Calu3 (cell line): ENCODE measurements around the gene TSC1. TPM values are rescaled to one million over a fixed set of nuclear protein-coding genes. Genes with fewer than 3 reads are reported as not detected.

Experiments used
- BruUV-seq: library from RNA; stranded (reverse); fragments of 400-500 nt; replicated peaks from 2 replicates; lab custom pipeline; 2021; lab: Mats Ljungman, UMichigan
- CTCF ChIA-PET: fragments of 300-600 bp; sonication (Branson Sonifier 250); formaldehyde crosslinking; loops from one replicate; lab custom pipeline; 2022; ENCODE audit warnings: antibody characterized with exemption; lab: Charles Lee
- DNase-seq: peaks from one replicate; pipeline ENCODE4 v3.0.0; 2022
- H3K27ac Mint-ChIP-seq: one replicate; pipeline ENCODE4 v1.8.0; 2022; ENCODE audit warnings: mixed read lengths; ENCODE audit not compliant: unreplicated experiment
- H3K27me3 Mint-ChIP-seq: one replicate; pipeline ENCODE4 v1.8.0; 2022; ENCODE audit warnings: mixed read lengths; ENCODE audit not compliant: unreplicated experiment
- H3K36me3 Mint-ChIP-seq: one replicate; pipeline ENCODE4 v1.8.0; 2022; ENCODE audit warnings: mild to moderate bottlenecking, moderate library complexity, mixed read lengths; ENCODE audit not compliant: insufficient read depth, unreplicated experiment
- H3K4me1 Mint-ChIP-seq: one replicate; pipeline ENCODE4 v1.8.0; 2022; ENCODE audit warnings: mild to moderate bottlenecking, low read depth, mixed read lengths; ENCODE audit not compliant: unreplicated experiment
- H3K4me3 Mint-ChIP-seq: one replicate; pipeline ENCODE4 v1.8.0; 2022; ENCODE audit warnings: mild to moderate bottlenecking, low read depth, moderate library complexity, mixed read lengths; ENCODE audit not compliant: unreplicated experiment
- H3K9me3 Mint-ChIP-seq: one replicate; pipeline ENCODE4 v1.8.0; 2022; ENCODE audit warnings: low read depth, mixed read lengths; ENCODE audit not compliant: unreplicated experiment
- intact Hi-C: fragments of 100-400 bp; cut with micrococcal nuclease; formaldehyde crosslinking; loops from one replicate; pipeline ENCODE4 v1.10.0; 2022; ENCODE audit not compliant: unreplicated experiment
- total RNA-seq: library from RNA; stranded (reverse); gene quantifications from 2 replicates; pipeline ENCODE4 v1.2.3, GENCODE V29; 2022
- TF ChIP-seq, protein P1 (sequence below): fragments of 200-600 bp; IDR thresholded peaks from one replicate; pipeline ENCODE4 v1.8.0; 2022; ENCODE audit warnings: antibody characterized with exemption; ENCODE audit not compliant: unreplicated experiment

The TSC1 gene
- total RNA-seq, 1 experiment from 2014 or later: 31.7 TPM

DNA sequence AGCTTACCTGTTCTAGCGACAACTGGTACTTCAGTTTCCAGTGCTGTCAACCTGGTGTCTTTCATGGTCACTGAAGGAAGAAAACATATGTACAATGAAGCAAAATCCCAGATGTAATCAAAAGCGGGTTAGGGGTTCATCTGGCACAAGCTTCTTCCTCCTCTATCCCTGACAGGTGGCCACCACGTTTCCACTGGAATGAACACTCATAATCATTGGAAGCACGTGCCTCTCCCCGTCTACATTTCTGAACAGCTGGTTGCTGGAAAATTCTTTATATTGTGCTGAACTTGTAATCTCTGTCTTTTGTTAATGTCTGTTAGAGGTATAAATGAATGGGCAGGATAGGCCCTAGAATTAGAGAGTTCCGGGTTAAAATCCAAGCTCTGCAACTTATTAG, 9.4 kb downstream of the TSC1 start:
- Mint-ChIP-seq H3K4me3 (no peak overlapping the region), H3K9me3 (no peaks in the 10 kb centered on the region), H3K36me3 (no peaks in the 10 kb centered on the region), H3K4me1 (no peaks in the 10 kb centered on the region), H3K27me3 (no peaks in the 10 kb centered on the region), H3K27ac (no peak overlapping the region)
- BruUV-seq: no TSS peak
- TF ChIP-seq, protein P1, sequence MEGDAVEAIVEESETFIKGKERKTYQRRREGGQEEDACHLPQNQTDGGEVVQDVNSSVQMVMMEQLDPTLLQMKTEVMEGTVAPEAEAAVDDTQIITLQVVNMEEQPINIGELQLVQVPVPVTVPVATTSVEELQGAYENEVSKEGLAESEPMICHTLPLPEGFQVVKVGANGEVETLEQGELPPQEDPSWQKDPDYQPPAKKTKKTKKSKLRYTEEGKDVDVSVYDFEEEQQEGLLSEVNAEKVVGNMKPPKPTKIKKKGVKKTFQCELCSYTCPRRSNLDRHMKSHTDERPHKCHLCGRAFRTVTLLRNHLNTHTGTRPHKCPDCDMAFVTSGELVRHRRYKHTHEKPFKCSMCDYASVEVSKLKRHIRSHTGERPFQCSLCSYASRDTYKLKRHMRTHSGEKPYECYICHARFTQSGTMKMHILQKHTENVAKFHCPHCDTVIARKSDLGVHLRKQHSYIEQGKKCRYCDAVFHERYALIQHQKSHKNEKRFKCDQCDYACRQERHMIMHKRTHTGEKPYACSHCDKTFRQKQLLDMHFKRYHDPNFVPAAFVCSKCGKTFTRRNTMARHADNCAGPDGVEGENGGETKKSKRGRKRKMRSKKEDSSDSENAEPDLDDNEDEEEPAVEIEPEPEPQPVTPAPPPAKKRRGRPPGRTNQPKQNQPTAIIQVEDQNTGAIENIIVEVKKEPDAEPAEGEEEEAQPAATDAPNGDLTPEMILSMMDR: no peak
- no peak for DNase-seq
- intact Hi-C loops: no loop called here
- CTCF ChIA-PET: no interaction called here

DNA sequence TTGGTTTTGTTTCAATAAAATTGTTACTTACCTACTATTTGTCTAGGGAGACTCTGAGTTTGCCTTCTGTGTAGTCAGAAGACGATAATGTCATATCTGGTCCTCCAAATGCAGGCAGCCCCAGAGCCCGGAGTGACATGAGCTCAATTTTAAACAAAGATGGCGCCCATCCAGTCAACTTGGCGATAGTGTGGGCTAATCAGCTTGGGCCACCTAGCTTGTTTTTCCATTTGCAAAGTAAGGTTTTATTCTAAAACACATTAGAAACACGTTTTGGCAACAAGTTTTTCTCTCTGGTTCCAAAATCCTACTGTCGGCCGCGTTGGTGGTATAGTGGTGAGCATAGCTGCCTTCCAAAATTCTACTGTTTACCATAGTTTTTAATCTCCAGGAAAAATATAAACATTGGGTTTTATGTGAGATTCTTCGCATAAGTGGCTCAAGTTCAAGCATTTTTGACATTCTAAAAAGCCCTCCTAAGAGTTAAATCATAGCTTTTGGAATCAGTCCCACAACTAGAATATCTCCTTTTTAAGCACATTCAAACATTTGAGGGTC, 13.2 kb downstream of the TSC1 start:
- no peak for DNase-seq
- Mint-ChIP-seq H3K9me3 (no peaks in the 10 kb centered on the region), H3K27me3 (no peaks in the 10 kb centered on the region), H3K36me3 (peaks cover 10% of the 10 kb centered on the region), H3K27ac (no peak overlapping the region), H3K4me3 (no peak overlapping the region), H3K4me1 (no peaks in the 10 kb centered on the region)
- intact Hi-C loops: no loop called here
- CTCF ChIA-PET: no interaction called here
- BruUV-seq: no TSS peak
- TF ChIP-seq, protein P1: no peak

DNA sequence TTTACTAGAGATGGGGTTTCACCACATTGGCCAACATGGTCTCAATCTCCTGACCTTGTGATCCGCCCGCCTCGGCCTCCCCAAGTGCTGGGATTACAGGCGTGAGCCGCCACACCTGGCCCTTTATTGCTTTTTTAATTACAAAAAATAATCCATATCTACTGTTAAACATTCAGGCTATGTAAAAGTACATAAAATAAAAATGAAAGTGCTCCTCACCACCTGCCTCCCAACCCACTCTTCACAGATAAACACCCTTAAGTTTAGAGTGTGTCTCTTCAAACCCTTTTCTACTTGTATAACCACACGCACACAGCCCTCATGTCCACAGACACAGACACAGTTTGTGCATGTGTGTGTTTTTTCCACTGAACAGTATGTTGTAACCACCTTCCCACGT, 16.7 kb downstream of the TSC1 start:
- Mint-ChIP-seq H3K27ac (no peak overlapping the region), H3K36me3 (peaks cover 14% of the 10 kb centered on the region), H3K27me3 (no peaks in the 10 kb centered on the region), H3K4me1 (no peaks in the 10 kb centered on the region), H3K4me3 (no peak overlapping the region), H3K9me3 (no peaks in the 10 kb centered on the region)
- DNase-seq: no peak
- no TSS peak for BruUV-seq
- CTCF ChIA-PET: interaction anchor here (0.7 kb wide), 1 partner anchor 100 kb away, joined by 4 read pairs; no protein-coding TSS in a partner anchor
- TF ChIP-seq, protein P1: no peak
- intact Hi-C loops: no loop called here

DNA sequence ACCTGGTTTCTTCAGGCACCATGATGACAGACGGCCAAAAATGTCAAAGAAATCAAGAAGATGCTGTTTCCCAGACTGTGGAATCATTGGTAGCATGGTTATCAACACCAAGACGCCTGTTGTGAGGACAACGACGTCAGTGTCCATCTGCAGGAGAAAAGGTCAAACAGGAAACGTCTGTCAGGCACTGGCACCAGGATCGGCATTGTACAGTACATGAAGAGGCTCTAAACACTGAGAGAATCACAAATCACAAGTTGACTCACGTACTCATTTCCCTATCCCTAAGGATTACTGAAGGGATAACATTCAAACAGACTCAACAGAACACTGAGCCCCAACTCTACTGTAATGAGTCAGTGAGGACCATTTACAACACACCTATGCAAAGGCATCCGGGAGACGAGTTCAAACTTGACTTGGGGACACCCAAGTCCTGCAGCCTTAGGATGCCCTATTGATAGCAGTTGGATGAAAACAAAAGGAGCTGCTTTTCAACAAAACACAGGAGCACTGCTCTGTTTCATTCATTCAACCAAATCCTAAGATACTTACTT, 21.0 kb downstream of the TSC1 start:
- BruUV-seq: no TSS peak
- H3K27me3 Mint-ChIP-seq: no peaks in the 10 kb centered on the region
- no peaks in the 10 kb centered on the region for H3K9me3 Mint-ChIP-seq
- no peak overlapping the region for H3K27ac Mint-ChIP-seq
- H3K36me3 Mint-ChIP-seq: peaks cover 20% of the 10 kb centered on the region
- DNase-seq: no peak
- no peaks in the 10 kb centered on the region for H3K4me1 Mint-ChIP-seq
- TF ChIP-seq, protein P1: no peak
- no peak overlapping the region for H3K4me3 Mint-ChIP-seq
- intact Hi-C loops: no loop called here
- CTCF ChIA-PET: no interaction called here
